Spleen (tissue), 7 donors: ENCODE data around the gene MPDU1.

Experiments used
- CTCF ChIP-seq, 11 experiments: fragments of 200-600 bp in 7 of 11; fragments of 450-650 bp in 4 of 11; sonication (generic) in 4 of 11; IDR thresholded peaks in 8 of 11; conservative IDR thresholded peaks in 3 of 11; 1 replicate in 7 of 11; 2 replicates in 4 of 11; pipeline versions ENCODE4 v1.4.0 to v1.8.0; 2016 to 2021; ENCODE audit warnings: antibody characterized with exemption in 11 of 11, inconsistent platforms in 4 of 11, mild to moderate bottlenecking in 1 of 11
- POLR2A ChIP-seq, 3 donors: fragments of 450-650 bp; IDR thresholded peaks; one replicate each; pipeline ENCODE4 v1.5.1; 2017; ENCODE audit warnings: antibody characterized with exemption in 3 of 3, mild to moderate bottlenecking in 1 of 3
- donor health status: DM: no; HTN: no; CAD: no; lungs with moderate emphysema.
- donor health status: DM: no; HTN: no; CAD: no.
- donor health status: DM: no; HTN: no; CAD: no.

- TF ChIP-seq POLR2A (IDR thresholded peaks at IDR 0.05) = no peak
- TF ChIP-seq CTCF (IDR thresholded peaks at IDR 0.05 in 8 of 11, conservative IDR thresholded peaks at IDR 0.05 in 3 of 11) = no peak
Observed at GRCh38 chr17:7618608-7619007, 35.0 kb downstream of the MPDU1 start.
